Endodermal cell (in vitro differentiated cells): ENCODE measurements around the gene ITGA2B. TPM values are rescaled to one million over a fixed set of nuclear protein-coding genes. Genes with fewer than 3 reads are reported as not detected.

Experiments used
- DNase-seq: peaks from one replicate; pipeline ENCODE4 v3.0.0-alpha.2; 2017
- H3K27ac ChIP-seq: 2 replicates; pipeline ENCODE4 v1.5.1; 2013; ENCODE audit warnings: mild to moderate bottlenecking, low read depth, low read length, moderate library complexity
- H3K27me3 ChIP-seq: 2 replicates; pipeline ENCODE4 v1.6.1; 2013; ENCODE audit warnings: mild to moderate bottlenecking, low read length, moderate library complexity; ENCODE audit not compliant: insufficient read depth, control insufficient read depth, poor library complexity, severe bottlenecking
- H3K36me3 ChIP-seq: 2 replicates; pipeline ENCODE4 v1.7.0; 2013; ENCODE audit warnings: mild to moderate bottlenecking, low read length, moderate library complexity; ENCODE audit not compliant: control insufficient read depth, insufficient read depth
- H3K4me1 ChIP-seq: one replicate; pipeline ENCODE4 v1.7.0; 2013; ENCODE audit warnings: low read length; ENCODE audit not compliant: control insufficient read depth, insufficient read depth
- H3K4me3 ChIP-seq: 2 replicates; pipeline ENCODE4 v1.5.1; 2013; ENCODE audit warnings: mild to moderate bottlenecking, low read length, moderate library complexity
- H3K9ac ChIP-seq: 2 replicates; pipeline ENCODE4 v1.6.1; 2013; ENCODE audit warnings: mild to moderate bottlenecking, low read length, moderate library complexity; ENCODE audit not compliant: poor library complexity, severe bottlenecking; ENCODE audit errors: extremely low read depth
- H3K9me3 ChIP-seq: 2 replicates; pipeline ENCODE4 v1.6.1; 2013; ENCODE audit warnings: mild to moderate bottlenecking, low read length, moderate library complexity; ENCODE audit not compliant: control insufficient read depth
- H3K27ac Mint-ChIP-seq: 2 replicates; pipeline ENCODE4 v1.8.0; 2020; ENCODE audit warnings: mixed read lengths
- H3K27me3 Mint-ChIP-seq: 2 replicates; pipeline ENCODE4 v1.8.0; 2021; ENCODE audit warnings: mild to moderate bottlenecking, mixed read lengths; ENCODE audit not compliant: insufficient read depth
- H3K36me3 Mint-ChIP-seq: 2 replicates; pipeline ENCODE4 v1.8.0; 2020; ENCODE audit warnings: low read depth, mixed read lengths
- H3K4me1 Mint-ChIP-seq: 2 replicates; pipeline ENCODE4 v1.8.0; 2020; ENCODE audit warnings: mixed read lengths
- H3K4me3 Mint-ChIP-seq: 2 replicates; pipeline ENCODE4 v1.8.0; 2020; ENCODE audit warnings: mild to moderate bottlenecking, moderate library complexity, mixed read lengths
- H3K9me3 Mint-ChIP-seq: 2 replicates; pipeline ENCODE4 v1.8.0; 2020; ENCODE audit warnings: mild to moderate bottlenecking, mixed read lengths
- WGBS, 2 experiments: methylation state at CpG; one replicate each; pipeline versions ENCODE4 v1.1.5 to v1.1.7; 2013; ENCODE audit warnings: missing lambda C conversion rate in 2 of 2, mixed read lengths in 1 of 2; ENCODE audit not compliant: insufficient coverage in 1 of 2, insufficient read length in 1 of 2; 5-methylcytosine and 5-hydroxymethylcytosine counted together
- total RNA-seq, 2 donors: library from RNA; stranded (reverse); fragmentation: NEBNext Ultra II Directional in 1 of 2; extraction: Animal tissue kit (Norgen Biotek cat#: 25700) in 1 of 2; gene quantifications; 2 replicates in 1 of 2; 3 replicates in 1 of 2; pipeline ENCODE4 v1.2.1, GENCODE V29; 2021
- TF ChIP-seq, protein P1 (sequence below): fragments of 200-600 bp; sonication (generic); conservative IDR thresholded peaks from 2 replicates; pipeline ENCODE4 v1.5.0; 2021; ENCODE audit warnings: antibody characterized with exemption, mild to moderate bottlenecking

ITGA2B gene
- total RNA-seq, 2 donors from 2014 or later = 5.2 to 8.5 TPM

DNA sequence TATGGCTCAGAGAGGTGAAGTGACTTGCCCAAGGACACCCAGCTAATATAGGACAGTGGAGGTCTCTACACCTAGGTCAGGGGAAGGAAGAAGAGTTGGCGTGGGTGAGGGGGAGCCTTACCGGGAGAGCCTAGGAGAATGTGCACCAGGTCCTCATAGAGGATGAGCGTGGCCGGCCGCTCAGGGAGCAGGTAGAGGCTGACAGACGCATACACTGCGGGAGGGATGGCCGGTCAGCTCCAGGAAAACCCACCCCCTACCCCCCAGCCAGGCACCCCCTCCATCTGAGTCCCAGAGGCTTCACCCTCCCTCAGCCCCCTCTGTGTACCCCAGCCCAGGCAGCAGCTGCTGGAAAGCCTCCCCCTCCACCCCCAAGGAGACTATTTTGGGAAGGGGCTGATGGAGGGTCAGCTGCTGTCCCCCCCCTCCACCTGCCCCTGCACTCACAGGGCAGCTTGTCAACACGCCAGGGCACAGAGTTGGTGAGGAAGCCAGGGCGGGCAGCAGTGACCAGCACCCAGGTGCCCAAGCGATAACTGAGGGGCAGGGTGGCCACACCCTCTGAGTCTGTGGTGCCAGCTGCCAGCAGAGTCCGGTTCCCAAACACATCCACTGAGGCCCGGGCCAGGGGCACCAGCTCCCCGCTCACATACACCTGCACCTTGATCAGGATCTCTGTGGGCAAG is 29.8 kb downstream of the ITGA2B start:
- Histone ChIP-seq H3K9me3 (no peaks in the 10 kb centered on the region), H3K4me1 (peaks cover 20% of the 10 kb centered on the region), H3K4me3 (no peak overlapping the region), H3K27me3 (no peaks in the 10 kb centered on the region), H3K9ac (no peak overlapping the region), H3K27ac (no peak overlapping the region), H3K36me3 (peaks cover 31% of the 10 kb centered on the region)
- H3K4me1 Mint-ChIP-seq = peaks cover 16% of the 10 kb centered on the region
- 100% methylated on average over 2 to 12 of the region's 14 CpGs for WGBS, 2 experiments
- TF ChIP-seq, protein P1, sequence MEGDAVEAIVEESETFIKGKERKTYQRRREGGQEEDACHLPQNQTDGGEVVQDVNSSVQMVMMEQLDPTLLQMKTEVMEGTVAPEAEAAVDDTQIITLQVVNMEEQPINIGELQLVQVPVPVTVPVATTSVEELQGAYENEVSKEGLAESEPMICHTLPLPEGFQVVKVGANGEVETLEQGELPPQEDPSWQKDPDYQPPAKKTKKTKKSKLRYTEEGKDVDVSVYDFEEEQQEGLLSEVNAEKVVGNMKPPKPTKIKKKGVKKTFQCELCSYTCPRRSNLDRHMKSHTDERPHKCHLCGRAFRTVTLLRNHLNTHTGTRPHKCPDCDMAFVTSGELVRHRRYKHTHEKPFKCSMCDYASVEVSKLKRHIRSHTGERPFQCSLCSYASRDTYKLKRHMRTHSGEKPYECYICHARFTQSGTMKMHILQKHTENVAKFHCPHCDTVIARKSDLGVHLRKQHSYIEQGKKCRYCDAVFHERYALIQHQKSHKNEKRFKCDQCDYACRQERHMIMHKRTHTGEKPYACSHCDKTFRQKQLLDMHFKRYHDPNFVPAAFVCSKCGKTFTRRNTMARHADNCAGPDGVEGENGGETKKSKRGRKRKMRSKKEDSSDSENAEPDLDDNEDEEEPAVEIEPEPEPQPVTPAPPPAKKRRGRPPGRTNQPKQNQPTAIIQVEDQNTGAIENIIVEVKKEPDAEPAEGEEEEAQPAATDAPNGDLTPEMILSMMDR = no peak
- H3K9me3 Mint-ChIP-seq = no peaks in the 10 kb centered on the region
- H3K27me3 Mint-ChIP-seq = peaks cover 8% of the 10 kb centered on the region
- H3K36me3 Mint-ChIP-seq = peaks cover 12% of the 10 kb centered on the region
- H3K27ac Mint-ChIP-seq = no peak overlapping the region
- no peak for DNase-seq
- no peak overlapping the region for H3K4me3 Mint-ChIP-seq

- Histone ChIP-seq H3K27me3 (no peaks in the 10 kb centered on the region), H3K4me3 (no peak overlapping the region), H3K4me1 (peaks cover 19% of the 10 kb centered on the region), H3K9me3 (no peaks in the 10 kb centered on the region), H3K36me3 (peaks cover 31% of the 10 kb centered on the region), H3K27ac (no peak overlapping the region), H3K9ac (no peak overlapping the region)
- no peak overlapping the region for H3K4me3 Mint-ChIP-seq
- no peak overlapping the region for H3K27ac Mint-ChIP-seq
- H3K4me1 Mint-ChIP-seq = peaks cover 16% of the 10 kb centered on the region
- no peaks in the 10 kb centered on the region for H3K9me3 Mint-ChIP-seq
- no peak for DNase-seq
- TF ChIP-seq, protein P1 = no peak
- peaks cover 12% of the 10 kb centered on the region for H3K36me3 Mint-ChIP-seq
- WGBS, 2 experiments = 91 to 94% methylated on average over 5 to 6 of the region's 6 CpGs
- H3K27me3 Mint-ChIP-seq = peaks cover 3% of the 10 kb centered on the region
Measured at GRCh38 chr17:44359006-44359405, 30.4 kb downstream of the ITGA2B start.

- Mint-ChIP-seq H3K36me3 (peaks cover 13% of the 10 kb centered on the region), H3K4me1 (peaks cover 16% of the 10 kb centered on the region), H3K9me3 (no peaks in the 10 kb centered on the region), H3K4me3 (no peak overlapping the region), H3K27me3 (peaks cover 3% of the 10 kb centered on the region), H3K27ac (no peak overlapping the region)
- H3K4me1 ChIP-seq = peaks cover 17% of the 10 kb centered on the region
- no peak overlapping the region for H3K9ac ChIP-seq
- H3K4me3 ChIP-seq = no peak overlapping the region
- H3K27ac ChIP-seq = no peak overlapping the region
- peaks cover 32% of the 10 kb centered on the region for H3K36me3 ChIP-seq
- TF ChIP-seq, protein P1 = peak; percentile 39
- no peaks in the 10 kb centered on the region for H3K27me3 ChIP-seq
- DNase-seq = no peak
- 92 to 96% methylated on average over 9 of the region's 9 CpGs for WGBS, 2 experiments
- no peaks in the 10 kb centered on the region for H3K9me3 ChIP-seq
Measured at GRCh38 chr17:44358066-44358465, 31.4 kb downstream of the ITGA2B start.
